Thymus (tissue), 11 donors: ENCODE results near the gene SLC28A3. TPM values are rescaled to one million over a fixed set of nuclear protein-coding genes. Genes with fewer than 3 reads are reported as not detected.
"Not testable (repeated sequence)": the region's sequence is repeated elsewhere in the genome, so short reads cannot be mapped to it uniquely, and the experiment has no call there.

Source experiments
- DNase-seq, 9 donors: peaks; one replicate each; pipeline ENCODE4 v3.0.0-alpha.2; 2013; ENCODE audit warnings: low spot score in 9 of 9, low read depth in 6 of 9, missing footprints in 1 of 9
- H3K27ac ChIP-seq, 2 donors: one replicate each; pipeline ENCODE4 v1.5.1; 2013; ENCODE audit warnings: control low read depth in 1 of 2, low read depth in 1 of 2, low read length in 1 of 2, mild to moderate bottlenecking in 1 of 2, moderate library complexity in 1 of 2
- H3K27me3 ChIP-seq, 2 donors: one replicate each; pipeline ENCODE4 v1.5.1; 2013; ENCODE audit warnings: low read length in 1 of 2; ENCODE audit not compliant: control insufficient read depth in 2 of 2, insufficient read depth in 1 of 2
- H3K36me3 ChIP-seq, 2 donors: one replicate each; pipeline ENCODE4 v1.5.1; 2013; ENCODE audit warnings: low read length in 1 of 2, mild to moderate bottlenecking in 1 of 2, moderate library complexity in 1 of 2; ENCODE audit not compliant: control insufficient read depth in 2 of 2, insufficient read depth in 2 of 2
- H3K4me1 ChIP-seq, 2 donors: one replicate each; pipeline ENCODE4 v1.5.1; 2013; ENCODE audit warnings: low read length in 2 of 2; ENCODE audit not compliant: control insufficient read depth in 2 of 2, insufficient read depth in 2 of 2
- H3K4me3 ChIP-seq, 2 donors: one replicate each; pipeline ENCODE4 v1.5.1; 2013; ENCODE audit warnings: low read length in 2 of 2, control low read depth in 1 of 2, mild to moderate bottlenecking in 1 of 2
- H3K9me3 ChIP-seq, 2 donors: one replicate each; pipeline ENCODE4 v1.5.1; 2013; ENCODE audit warnings: low read length in 1 of 2, mild to moderate bottlenecking in 1 of 2; ENCODE audit not compliant: control insufficient read depth in 2 of 2, insufficient read depth in 1 of 2
- WGBS: extraction: QIAGEN DNeasy Blood & Tissue Kit; methylation state at CpG from one replicate; pipeline ENCODE4 v1.1.7; 2013; 5-methylcytosine and 5-hydroxymethylcytosine counted together
- polyA plus RNA-seq: library from polyadenylated mRNA; stranded (reverse); fragments of 200-250 nt; gene quantifications from one replicate; pipeline ENCODE4 v1.2.3, GENCODE V29; 2013
- total RNA-seq: library from RNA; stranded (reverse); fragments of 120-200 nt; gene quantifications from one replicate; pipeline ENCODE4 v1.2.4, GENCODE V29; 2013
- donor health status: healthy.

The SLC28A3 gene
- total and polyA plus RNA-seq, 2 donors: 1.3 to 1.8 TPM

DNA sequence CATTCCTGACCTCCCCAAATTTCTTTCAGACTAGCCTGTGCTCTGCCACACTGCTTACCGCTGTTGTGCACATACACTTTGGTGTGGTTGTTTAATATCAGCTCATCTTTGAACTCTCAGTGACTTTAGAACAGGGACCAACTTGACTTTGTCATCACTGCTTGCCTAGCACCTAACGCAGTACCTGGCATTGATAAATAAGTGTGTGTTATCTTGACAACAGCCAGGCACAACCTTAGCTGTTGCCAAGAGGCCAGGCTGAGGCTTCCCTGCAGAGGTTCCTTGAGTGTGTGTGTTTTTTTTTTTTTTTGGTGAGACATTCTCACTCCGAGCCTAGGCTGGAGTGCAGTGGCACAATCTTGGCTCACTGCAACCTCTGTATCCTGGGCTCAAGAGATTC is 41.0 kb upstream of the SLC28A3 start:
- no peaks in the 10 kb centered on the region for H3K27me3 ChIP-seq
- no peak overlapping the region for H3K4me3 ChIP-seq
- no peak for DNase-seq
- H3K36me3 ChIP-seq: no peaks in the 10 kb centered on the region
- H3K4me1 ChIP-seq: no peaks in the 10 kb centered on the region
- no peaks in the 10 kb centered on the region for H3K9me3 ChIP-seq
- WGBS: 94% methylated on average over 3 of the region's 3 CpGs
- no peak overlapping the region for H3K27ac ChIP-seq

- Histone ChIP-seq H3K9me3 (no peaks in the 10 kb centered on the region), H3K4me3 (no peak overlapping the region), H3K4me1 (no peaks in the 10 kb centered on the region), H3K36me3 (no peaks in the 10 kb centered on the region), H3K27ac (no peak overlapping the region), H3K27me3 (no peaks in the 10 kb centered on the region)
- no peak for DNase-seq
These were observed 39.2 kb upstream of the SLC28A3 start for GRCh38 chr9:84379740-84380139.

DNA sequence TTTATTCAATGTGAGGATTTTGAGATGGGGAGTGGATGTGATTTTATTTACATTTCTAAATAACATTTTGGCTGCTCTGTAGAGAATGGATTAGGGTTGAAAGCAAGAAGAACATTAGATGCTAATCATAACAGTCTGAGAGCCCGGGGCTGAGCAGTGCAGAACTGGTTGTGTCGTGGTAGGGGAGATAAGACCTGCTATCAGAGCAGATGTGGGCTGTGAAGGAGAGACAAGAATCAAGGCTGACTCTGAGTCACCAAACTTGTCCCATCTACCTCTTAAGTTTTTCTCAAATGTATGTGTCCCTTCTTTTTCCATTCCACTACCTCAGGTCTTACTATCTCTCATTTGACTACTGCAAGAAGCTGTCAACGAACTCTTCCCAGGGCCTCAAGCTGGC is 35.4 kb upstream of the SLC28A3 start:
- Histone ChIP-seq H3K4me3 (no peak overlapping the region), H3K9me3 (no peaks in the 10 kb centered on the region), H3K4me1 (no peaks in the 10 kb centered on the region), H3K27me3 (no peaks in the 10 kb centered on the region), H3K36me3 (no peaks in the 10 kb centered on the region), H3K27ac (no peak overlapping the region)
- whole genome bisulfite sequencing: 88% methylated on average over 3 of the region's 3 CpGs
- no peak for DNase-seq

GRCh38 chr9:84374516-84374915 is 34.0 kb upstream of the SLC28A3 start:
- H3K4me3 ChIP-seq: no peak overlapping the region
- H3K4me1 ChIP-seq: no peaks in the 10 kb centered on the region
- no peak for DNase-seq
- no peaks in the 10 kb centered on the region for H3K27me3 ChIP-seq
- no peaks in the 10 kb centered on the region for H3K36me3 ChIP-seq
- 90% methylated on average over 2 of the region's 2 CpGs for WGBS
- H3K27ac ChIP-seq: no peak overlapping the region
- no peaks in the 10 kb centered on the region for H3K9me3 ChIP-seq

- WGBS: 84% methylated on average over 4 of the region's 4 CpGs
- Histone ChIP-seq H3K9me3 (no peaks in the 10 kb centered on the region), H3K4me1 (no peaks in the 10 kb centered on the region), H3K36me3 (no peaks in the 10 kb centered on the region), H3K27me3 (no peaks in the 10 kb centered on the region), H3K27ac (no peak overlapping the region), H3K4me3 (no peak overlapping the region)
- no peak for DNase-seq
These were observed 33.5 kb upstream of the SLC28A3 start for GRCh38 chr9:84374013-84374412.

GRCh38 chr9:84371737-84372136 is 31.2 kb upstream of the SLC28A3 start:
- Histone ChIP-seq H3K36me3 (no peaks in the 10 kb centered on the region), H3K4me3 (no peak overlapping the region), H3K4me1 (peaks cover 0 to 4% of the 10 kb centered on the region in 2 donors), H3K27ac (no peak overlapping the region), H3K27me3 (no peaks in the 10 kb centered on the region), H3K9me3 (no peaks in the 10 kb centered on the region)
- 90% methylated on average over 2 of the region's 2 CpGs for WGBS
- DNase-seq: no peak

DNA sequence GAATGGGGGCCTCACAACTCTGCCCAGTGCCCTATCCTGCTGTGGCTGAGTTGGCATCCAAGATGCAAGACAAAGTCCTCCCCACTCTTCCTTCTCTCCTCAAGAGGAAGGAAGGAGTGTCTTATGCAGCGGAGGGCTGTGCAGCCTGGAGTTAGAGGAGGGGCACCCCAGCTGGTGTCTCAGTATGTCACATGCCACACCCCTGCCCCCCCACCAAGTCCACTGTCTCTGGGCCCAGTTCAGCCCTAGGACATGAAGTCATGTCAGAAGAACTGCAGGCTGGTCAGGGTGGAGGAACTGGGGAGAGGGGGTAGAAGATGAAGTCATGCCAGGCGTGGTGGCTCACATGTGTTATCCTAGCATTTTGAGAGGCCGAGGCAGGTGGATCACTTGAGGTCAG is 28.0 kb upstream of the SLC28A3 start:
- Histone ChIP-seq H3K27ac (no peak overlapping the region), H3K9me3 (no peaks in the 10 kb centered on the region), H3K4me3 (no peak overlapping the region), H3K36me3 (no peaks in the 10 kb centered on the region), H3K4me1 (peaks cover 0 to 4% of the 10 kb centered on the region in 2 donors), H3K27me3 (no peaks in the 10 kb centered on the region)
- 92% methylated on average over 3 of the region's 3 CpGs for WGBS
- no peak for DNase-seq

DNA sequence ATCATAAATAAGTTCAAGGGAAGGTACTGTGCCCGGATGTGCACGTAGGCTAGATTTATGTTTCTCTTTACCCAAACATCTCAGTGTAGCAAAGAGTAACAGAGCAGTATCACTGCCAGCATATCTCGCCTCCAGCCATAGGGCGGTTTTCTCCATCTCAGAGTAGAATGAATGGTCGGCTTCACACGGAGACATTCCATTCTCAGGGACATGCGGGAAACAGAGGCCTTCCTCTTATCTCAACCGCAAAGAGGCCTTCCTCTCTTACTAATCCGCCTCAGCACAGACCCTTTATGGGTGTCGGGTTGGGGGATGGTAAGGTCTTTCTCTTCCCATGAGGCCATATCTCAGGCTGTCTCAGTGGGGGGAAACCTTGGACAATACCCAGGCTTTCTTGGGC is 27.2 kb upstream of the SLC28A3 start:
- 58% methylated on average over 10 of the region's 10 CpGs for WGBS
- not testable (repeated sequence) for H3K9me3 ChIP-seq, DNase-seq, H3K27ac ChIP-seq, H3K4me1 ChIP-seq, H3K4me3 ChIP-seq, H3K36me3 ChIP-seq, H3K27me3 ChIP-seq

GRCh38 chr9:84366683-84367082 is 26.1 kb upstream of the SLC28A3 start:
- no peaks in the 10 kb centered on the region for H3K36me3 ChIP-seq
- H3K27ac ChIP-seq: no peak overlapping the region
- DNase-seq: no peak
- WGBS: 97% methylated on average over 1 of the region's 1 CpG
- no peak overlapping the region for H3K4me3 ChIP-seq
- peaks cover 0 to 4% of the 10 kb centered on the region in 2 donors for H3K4me1 ChIP-seq
- H3K9me3 ChIP-seq: no peaks in the 10 kb centered on the region
- H3K27me3 ChIP-seq: no peaks in the 10 kb centered on the region

GRCh38 chr9:84364894-84365490 is 24.4 kb upstream of the SLC28A3 start:
- not testable (repeated sequence) for H3K4me3 ChIP-seq, H3K27ac ChIP-seq, DNase-seq, H3K36me3 ChIP-seq, H3K4me1 ChIP-seq, H3K9me3 ChIP-seq, H3K27me3 ChIP-seq
- 93% methylated on average over 1 of the region's 1 CpG for WGBS
